Measurements from ENCODE around the gene GPR158.

The GPR158 gene

GRCh38 chr10:25390733-25391132, 215.9 kb downstream of the GPR158 start:
- DNase-seq (ENCODE audit: low spot score), result no peak

- DNase-seq (ENCODE audit: low spot score), result no peak
Observed at GRCh38 chr10:25392132-25392531, 217.3 kb downstream of the GPR158 start.

- DNase-seq (ENCODE audit: low spot score), result no peak
Observed at GRCh38 chr10:25393621-25394020, 218.8 kb downstream of the GPR158 start.

GRCh38 chr10:25398680-25399079, 223.9 kb downstream of the GPR158 start:
- DNase-seq (ENCODE audit: low spot score), result no peak

- no peak for DNase-seq (ENCODE audit: low spot score)
Observed at GRCh38 chr10:25405871-25406270, 231.1 kb downstream of the GPR158 start.

GRCh38 chr10:25417611-25418010, 242.8 kb downstream of the GPR158 start:
- no peak for DNase-seq (ENCODE audit: low spot score)

- no peak for DNase-seq (ENCODE audit: low spot score)
Observed at GRCh38 chr10:25425776-25426175, 251.0 kb downstream of the GPR158 start.

GRCh38 chr10:25436431-25436830, 261.6 kb downstream of the GPR158 start:
- no peak for DNase-seq (ENCODE audit: low spot score)

- DNase-seq (ENCODE audit: low spot score), result no peak
Observed at GRCh38 chr10:25441270-25441669, 266.5 kb downstream of the GPR158 start.

- no peak for DNase-seq (ENCODE audit: low spot score)
Observed at GRCh38 chr10:25444266-25444665, 269.5 kb downstream of the GPR158 start.

GRCh38 chr10:25451401-25451800, 276.6 kb downstream of the GPR158 start:
- DNase-seq (ENCODE audit: low spot score), result no peak

- no peak for DNase-seq (ENCODE audit: low spot score)
Observed at GRCh38 chr10:25453619-25454018, 278.8 kb downstream of the GPR158 start.

- no peak for DNase-seq (ENCODE audit: low spot score)
Observed at GRCh38 chr10:25455980-25456567, 281.3 kb downstream of the GPR158 start.

- no peak for DNase-seq (ENCODE audit: low spot score)
Observed at GRCh38 chr10:25457552-25457951, 282.8 kb downstream of the GPR158 start.

GRCh38 chr10:25465582-25466372, 291.0 kb downstream of the GPR158 start:
- no peak for DNase-seq (ENCODE audit: low spot score)

GRCh38 chr10:25467881-25468280, 293.1 kb downstream of the GPR158 start:
- DNase-seq (ENCODE audit: low spot score), result no peak

GRCh38 chr10:25481467-25481866, 306.7 kb downstream of the GPR158 start:
- no peak for DNase-seq (ENCODE audit: low spot score)

- no peak for DNase-seq (ENCODE audit: low spot score)
Observed at GRCh38 chr10:25483999-25484398, 309.2 kb downstream of the GPR158 start.

- DNase-seq (ENCODE audit: low spot score), result no peak
Observed at GRCh38 chr10:25487266-25487665, 312.5 kb downstream of the GPR158 start.

- no peak for DNase-seq (ENCODE audit: low spot score)
Observed at GRCh38 chr10:25492040-25492439, 317.2 kb downstream of the GPR158 start.

- DNase-seq (ENCODE audit: low spot score), result no peak
Observed at GRCh38 chr10:25492680-25493079, 317.9 kb downstream of the GPR158 start.

GRCh38 chr10:25493122-25493893, 318.5 kb downstream of the GPR158 start:
- DNase-seq (ENCODE audit: low spot score), result no peak

GRCh38 chr10:25497246-25497645, 322.4 kb downstream of the GPR158 start:
- no peak for DNase-seq (ENCODE audit: low spot score)
